H1 (cell line): ENCODE results near the gene NXNL2. TPM values are rescaled to one million over a fixed set of nuclear protein-coding genes. Genes with fewer than 3 reads are reported as not detected.

Experiments
- CTCF ChIA-PET: fragments of 300-600 bp; sonication (Branson Sonifier 250); formaldehyde crosslinking; loops from one replicate; lab custom pipeline; 2021; ENCODE audit not compliant: partially characterized antibody; lab: Charles Lee
- POLR2A ChIA-PET: fragments of 300-600 bp; sonication (Branson Sonifier 250); formaldehyde crosslinking; loops from one replicate; lab custom pipeline; 2021; ENCODE audit warnings: inconsistent platforms; ENCODE audit not compliant: partially characterized antibody; lab: Charles Lee
- DNase-seq, 2 experiments: peaks; one replicate each; pipeline versions ENCODE4 v3.0.0 to v3.0.0-alpha.2; 2010 to 2022; ENCODE audit warnings: low spot score in 2 of 2, low read depth in 1 of 2, mixed read lengths in 1 of 2
- FAIRE-seq: peaks from 2 replicates; lab custom pipeline; 2011; peaks lifted over from hg19 to GRCh38; lab: Jason Lieb, UNC
- H2AFZ ChIP-seq: 2 replicates; pipeline ENCODE4 v1.8.1; 2012; ENCODE audit warnings: low read length, inconsistent platforms
- H2AK5ac ChIP-seq: 2 replicates; pipeline ENCODE4 v1.6.1; 2013; ENCODE audit warnings: low read depth, low read length
- H2BK120ac ChIP-seq: replicated peaks from 2 replicates; pipeline ENCODE3; 2013; ENCODE audit warnings: low read depth, low read length, inconsistent platforms
- H2BK12ac ChIP-seq: 2 replicates; pipeline ENCODE4 v1.6.1; 2013; ENCODE audit warnings: low read depth, low read length
- H2BK15ac ChIP-seq: 2 replicates; pipeline ENCODE4 v1.6.1; 2013; ENCODE audit warnings: low read length
- H2BK20ac ChIP-seq: 2 replicates; pipeline ENCODE4 v1.6.1; 2013; ENCODE audit warnings: low read length
- H2BK5ac ChIP-seq: 2 replicates; pipeline ENCODE4 v1.6.1; 2013; ENCODE audit warnings: low read depth, low read length
- H3K14ac ChIP-seq: 2 replicates; pipeline ENCODE4 v1.6.1; 2013; ENCODE audit warnings: inconsistent platforms; ENCODE audit not compliant: insufficient read length
- H3K18ac ChIP-seq: 2 replicates; pipeline ENCODE4 v1.6.1; 2013; ENCODE audit warnings: low read length; ENCODE audit errors: extremely low read depth
- H3K23ac ChIP-seq: 2 replicates; pipeline ENCODE4 v1.6.1; 2013; ENCODE audit warnings: inconsistent platforms; ENCODE audit not compliant: insufficient read length
- H3K23me2 ChIP-seq: 2 replicates; pipeline ENCODE4 v1.6.1; 2013; ENCODE audit warnings: low read depth, low read length
- H3K27ac ChIP-seq: 2 replicates; pipeline ENCODE4 v1.6.1; 2011; ENCODE audit warnings: low read depth, low read length, inconsistent platforms
- H3K27me3 ChIP-seq, 4 experiments: replicated peaks in 1 of 4; 1 replicate in 1 of 4; 2 replicates in 3 of 4; pipeline versions ENCODE4 v1.6.1 to v1.8.1; 2011 to 2013; ENCODE audit warnings: low read length in 3 of 4, mild to moderate bottlenecking in 3 of 4, inconsistent platforms in 2 of 4, mixed read lengths in 2 of 4, moderate library complexity in 1 of 4; ENCODE audit not compliant: control insufficient read depth in 3 of 4, insufficient read depth in 3 of 4; ENCODE audit errors: extremely low read depth in 1 of 4
- H3K36me3 ChIP-seq, 4 experiments: 2 replicates each; pipeline versions ENCODE4 v1.6.1 to v1.8.1; 2011 to 2013; ENCODE audit warnings: mild to moderate bottlenecking in 4 of 4, low read length in 3 of 4, moderate library complexity in 2 of 4, control low read depth in 1 of 4, inconsistent platforms in 1 of 4; ENCODE audit not compliant: insufficient read depth in 4 of 4, control insufficient read depth in 2 of 4
- H3K4ac ChIP-seq: replicated peaks from 2 replicates; pipeline ENCODE3; 2013; ENCODE audit warnings: low read length, low read depth, mixed read lengths, inconsistent platforms; ENCODE audit not compliant: insufficient read length
- H3K4me1 ChIP-seq, 4 experiments: replicated peaks in 1 of 4; 1 replicate in 1 of 4; 2 replicates in 3 of 4; pipeline versions ENCODE4 v1.6.1 to v1.8.1; 2011 to 2013; ENCODE audit warnings: low read length in 3 of 4, inconsistent platforms in 2 of 4, mixed read lengths in 1 of 4; ENCODE audit not compliant: insufficient read depth in 4 of 4, control insufficient read depth in 3 of 4
- H3K4me2 ChIP-seq, 2 experiments: 2 replicates each; pipeline versions ENCODE4 v1.6.1 to v1.8.1; 2011 to 2013; ENCODE audit warnings: low read depth in 2 of 2, low read length in 2 of 2, control low read depth in 1 of 2, inconsistent platforms in 1 of 2, mild to moderate bottlenecking in 1 of 2; ENCODE audit not compliant: insufficient read depth in 1 of 2
- H3K4me3 ChIP-seq, 4 experiments: fragments of 200-600, 300-600 bp in 1 of 4; sonication (generic), shearing (Covaris generic), sonication (Bioruptor Twin) in 1 of 4; 2 replicates each; pipeline versions ENCODE4 v1.5.1 to v1.8.1; 2011 to 2016; ENCODE audit warnings: low read length in 4 of 4, low read depth in 3 of 4, control low read depth in 2 of 4, inconsistent platforms in 2 of 4, mild to moderate bottlenecking in 2 of 4, mixed read lengths in 1 of 4, moderate library complexity in 1 of 4; ENCODE audit not compliant: insufficient read depth in 2 of 4; ENCODE audit errors: extremely low read depth in 1 of 4
- H3K56ac ChIP-seq: replicated peaks from 2 replicates; pipeline ENCODE3; 2013; ENCODE audit warnings: low read depth, mild to moderate bottlenecking, mixed read lengths, low read length, inconsistent platforms; ENCODE audit not compliant: insufficient read length
- H3K79me1 ChIP-seq: 2 replicates; pipeline ENCODE4 v1.6.1; 2013; ENCODE audit warnings: low read depth, low read length, control low read depth
- H3K79me2 ChIP-seq, 2 experiments: 2 replicates each; pipeline versions ENCODE4 v1.6.1 to v1.8.1; 2012 to 2013; ENCODE audit warnings: low read length in 2 of 2, mild to moderate bottlenecking in 2 of 2, inconsistent platforms in 1 of 2; ENCODE audit not compliant: insufficient read depth in 2 of 2, control insufficient read depth in 1 of 2
- H3K9ac ChIP-seq, 4 experiments: replicated peaks in 1 of 4; 1 replicate in 1 of 4; 2 replicates in 3 of 4; pipeline versions ENCODE4 v1.6.1 to v1.8.1; 2011 to 2013; ENCODE audit warnings: low read depth in 3 of 4, low read length in 3 of 4, control low read depth in 2 of 4, mild to moderate bottlenecking in 2 of 4, moderate library complexity in 2 of 4, inconsistent platforms in 1 of 4; ENCODE audit errors: extremely low read depth in 1 of 4
- H3K9me3 ChIP-seq, 2 experiments: 2 replicates each; pipeline versions ENCODE4 v1.6.1 to v1.8.1; 2012 to 2013; ENCODE audit warnings: mild to moderate bottlenecking in 2 of 2, moderate library complexity in 2 of 2, control low read depth in 1 of 2, inconsistent platforms in 1 of 2, low read depth in 1 of 2, low read length in 1 of 2, mixed read lengths in 1 of 2; ENCODE audit not compliant: insufficient read depth in 2 of 2
- H4K20me1 ChIP-seq, 2 experiments: replicated peaks in 1 of 2; 2 replicates each; pipeline versions ENCODE3 to v1.8.1; 2011 to 2013; ENCODE audit warnings: inconsistent platforms in 2 of 2, low read length in 2 of 2, mild to moderate bottlenecking in 1 of 2; ENCODE audit not compliant: insufficient read depth in 2 of 2, control insufficient read depth in 1 of 2
- H4K5ac ChIP-seq: 2 replicates; pipeline ENCODE4 v1.6.1; 2013; ENCODE audit warnings: low read length, low read depth, mixed read lengths, inconsistent platforms; ENCODE audit not compliant: insufficient read length
- H4K8ac ChIP-seq: 2 replicates; pipeline ENCODE4 v1.8.0; 2013; ENCODE audit warnings: mild to moderate bottlenecking, moderate library complexity, low read length, inconsistent platforms; ENCODE audit not compliant: insufficient read depth; ENCODE audit errors: extremely low read depth
- H4K91ac ChIP-seq: replicated peaks from 2 replicates; pipeline ENCODE3; 2013; ENCODE audit warnings: low read length, mixed read lengths, inconsistent platforms; ENCODE audit not compliant: insufficient read length
- PHF8 ChIP-seq: fragments of 200-600 bp; sonication (generic); conservative IDR thresholded peaks from 2 replicates; pipeline ENCODE4 v1.7.1; 2012; ENCODE audit warnings: low read depth, mild to moderate bottlenecking, inconsistent platforms, low read length, moderate library complexity
- POU5F1 ChIP-seq: IDR thresholded peaks from 2 replicates; pipeline ENCODE4 v1.6.1; 2011; ENCODE audit warnings: low read depth, mild to moderate bottlenecking, low read length, moderate library complexity
- RFX5 ChIP-seq: IDR thresholded peaks from 2 replicates; pipeline ENCODE4 v1.6.1; 2011; ENCODE audit warnings: low read depth, low read length, improper control_type of control experiment, borderline replicate concordance
- SIN3A ChIP-seq, 2 experiments: IDR thresholded peaks in 1 of 2; conservative IDR thresholded peaks in 1 of 2; 2 replicates each; pipeline ENCODE4 v1.6.1; 2011 to 2012; ENCODE audit warnings: low read length in 2 of 2, improper control_type of control experiment in 1 of 2, low read depth in 1 of 2, mild to moderate bottlenecking in 1 of 2
- WGBS, 2 experiments: shearing (Covaris generic) in 1 of 2; methylation state at CpG; one replicate each; pipeline versions ENCODE4 v1.1.6 to v1.1.7; 2013 to 2015; ENCODE audit warnings: low lambda C conversion rate in 2 of 2, mixed read lengths in 2 of 2, inconsistent platforms in 1 of 2, low coverage in 1 of 2, missing lambda C conversion rate in 1 of 2; ENCODE audit not compliant: insufficient replicate concordance in 2 of 2, insufficient coverage in 1 of 2, insufficient read length in 1 of 2; ENCODE audit errors: extremely low coverage in 1 of 2, missing lambda C conversion rate in 1 of 2; 5-methylcytosine and 5-hydroxymethylcytosine counted together
- polyA plus RNA-seq, 7 experiments: library from polyadenylated mRNA; depleted of rRNA in 3 of 7; stranded (reverse) in 5 of 7; unstranded in 2 of 7; fragments of >200 nt in 5 of 7; fragments of 200-250 nt in 2 of 7; gene quantifications; 1 replicate in 5 of 7; 2 replicates in 1 of 7; 4 replicates in 1 of 7; pipeline versions ENCODE4 v1.2.1 to v1.2.3, GENCODE V29; 2011 to 2013; ENCODE audit warnings: missing spikeins in 2 of 7, mixed read lengths in 2 of 7
- total RNA-seq: library from RNA; stranded (reverse); fragmentation: NEBNext Ultra II Directional; extraction: Animal tissue kit (Norgen Biotek cat#: 25700); gene quantifications from 2 replicates; pipeline ENCODE4 v1.2.1, GENCODE V29; 2021

Gene NXNL2
- total and polyA plus RNA-seq, 2 of the 8 experiments (the other 6 are each of a cell fraction or from before 2014, with no cell fraction given), result 1.9 to 2.6 TPM

GRCh38 chr9:88537761-88538091 is 2.7 kb downstream of the NXNL2 start:
- Histone ChIP-seq H4K8ac (no peak overlapping the region), H3K4me3 (no peak overlapping the region), H2BK5ac (no peak overlapping the region), H3K27me3 (peaks cover 0 to 15% (median 12%) of the 10 kb centered on the region in 4 experiments; a peak in 4 of 7 replicates), H4K20me1 (peaks cover 2 to 7% of the 10 kb centered on the region in 2 experiments), H3K23me2 (peaks cover 8% of the 10 kb centered on the region; the same call in 1 of the 2 replicates), H3K56ac (no peak overlapping the region), H3K4me1 (peaks cover 0 to 4% (median under 1%) of the 10 kb centered on the region in 4 experiments; a peak in 2 of 7 replicates), H3K9ac (no peak overlapping the region), H3K27ac (no peak overlapping the region), H4K5ac (no peak overlapping the region), H3K4ac (no peak overlapping the region), H2BK120ac (no peak overlapping the region), H2BK15ac (no peak overlapping the region), H2AK5ac (no peak overlapping the region), H2BK12ac (no peak overlapping the region), H3K23ac (no peak overlapping the region), H3K36me3 (no peaks in the 10 kb centered on the region), H3K4me2 (no peak overlapping the region; a peak in 1 of 4 replicates), H3K79me2 (no peaks in the 10 kb centered on the region), H2BK20ac (no peak overlapping the region), H4K91ac (no peak overlapping the region), H3K18ac (no peak overlapping the region), H2AFZ (no peak overlapping the region), H3K9me3 (no peaks in the 10 kb centered on the region), H3K79me1 (0 out of 2 replicates have a peak, but pooled peaks cover 9% of the 10 kb centered on the region), H3K14ac (no peak overlapping the region)
- WGBS, 2 experiments, result 79% methylated on average over 1 of the region's 1 CpG; no CpG with 5 or more reads in 1 of the 2 experiments
- TF ChIP-seq SIN3A (conservative IDR thresholded peaks at IDR 0.05 in 1 of 2, IDR thresholded peaks at IDR 0.05 in 1 of 2; ENCODE audit: low read depth in 1 of 2, low read length in 2 of 2) (peak in 1 of 2 experiments; percentile 62; a peak in 1 of 4 replicates), RFX5 (peak; percentile 59; the same call in 1 of the 2 replicates), PHF8 (no peak), POU5F1 (no peak)
- CTCF ChIA-PET, result interaction anchor here (0.6 kb wide), 1 partner anchor 1030 kb away, joined by 3 read pairs; no protein-coding TSS in a partner anchor
- DNase-seq (no peak), FAIRE-seq (no peak)
- POLR2A ChIA-PET, result interaction anchor here (1.0 kb wide), 1 partner anchor 150 kb away, joined by 3 read pairs; no protein-coding TSS in a partner anchor
